Right lobe of liver (tissue), 6 donors: Measurements from ENCODE around the gene LIPJ. TPM values are rescaled to one million over a fixed set of nuclear protein-coding genes. Genes with fewer than 3 reads are reported as not detected.

Source experiments
- ATAC-seq, 4 donors: fragments of 200-7000 bp; cut with Tn5 transposase; one replicate each; pipeline ENCODE4 v1.9.1; 2020; ENCODE audit warnings: mild to moderate bottlenecking in 4 of 4, moderate library complexity in 4 of 4
- DNase-seq, 3 donors: peaks; one replicate each; pipeline ENCODE4 v3.0.0-alpha.2; 2020
- H3K27ac ChIP-seq, 3 donors: fragments of 200-600 bp; one replicate each; pipeline ENCODE4 v1.8.0; 2022
- H3K27me3 ChIP-seq, 2 donors: fragments of 200-600 bp; one replicate each; pipeline ENCODE4 v1.8.0; 2022
- H3K36me3 ChIP-seq, 4 donors: fragments of 200-600 bp; sonication (generic) in 1 of 4; one replicate each; pipeline versions ENCODE4 v1.5.1 to v1.8.0; 2017 to 2022; ENCODE audit warnings: control low read depth in 1 of 4
- H3K4me1 ChIP-seq, 4 donors: fragments of 200-600 bp; sonication (generic) in 1 of 4; one replicate each; pipeline versions ENCODE4 v1.5.1 to v1.8.0; 2017 to 2022; ENCODE audit warnings: control low read depth in 1 of 4
- H3K4me3 ChIP-seq, 3 donors: fragments of 200-600 bp; one replicate each; pipeline ENCODE4 v1.8.0; 2022
- H3K9me3 ChIP-seq, 4 donors: fragments of 200-600 bp; sonication (generic) in 1 of 4; one replicate each; pipeline versions ENCODE4 v1.5.1 to v1.8.0; 2017 to 2022; ENCODE audit warnings: control low read depth in 1 of 4
- CTCF ChIP-seq, 4 donors: fragments of 200-600 bp in 3 of 4; fragments of 450-650 bp in 1 of 4; IDR thresholded peaks; one replicate each; pipeline versions ENCODE4 v1.5.1 to v1.8.0; 2016 to 2022; ENCODE audit warnings: antibody characterized with exemption in 4 of 4, mild to moderate bottlenecking in 2 of 4
- POLR2A ChIP-seq: fragments of 450-650 bp; IDR thresholded peaks from one replicate; pipeline ENCODE4 v1.6.1; 2017; ENCODE audit warnings: antibody characterized with exemption, mild to moderate bottlenecking
- WGBS: methylation state at CpG from one replicate; pipeline ENCODE4 v1.1.6; 2018; ENCODE audit warnings: low coverage, low lambda C conversion rate; ENCODE audit not compliant: insufficient coverage; ENCODE audit errors: missing lambda C conversion rate; 5-methylcytosine and 5-hydroxymethylcytosine counted together
- intact Hi-C, 2 donors: fragments of 100-400 bp; cut with DNase I; formaldehyde crosslinking; loops; one replicate each; pipeline versions ENCODE4 v1.11.2 to v1.14.1; 2022
- total RNA-seq, 6 experiments: library from RNA; depleted of rRNA in 2 of 6; stranded (reverse); fragments of >200 nt in 2 of 6; fragmentation: NEBNext Ultra II Directional in 3 of 6; extraction: Animal tissue kit (Norgen Biotek cat#: 25700) in 3 of 6; gene quantifications; one replicate each; pipeline versions ENCODE4 v1.1.0 to v1.2.4, GENCODE V29; 2016 to 2023
- donor health status: DM: no; HTN: yes; CAD: no.
- donor health status: DM: no; HTN: no; CAD: no.
- donor health status: DM: no; HTN: no; CAD: no.
- donor health status: DM: no; HTN: yes; CAD: no.
- donor health status: DM: no; HTN: yes; CAD: no.

Gene LIPJ
- total RNA-seq, 6 experiments from 2014 or later = 0.06 to 0.42 (median 0.21) TPM

GRCh38 chr10:88582806-88583583 lies 3.6 kb upstream of the LIPJ start, which contains the start of gene RNLS:
Gene RNLS (minus strand): TSS chr10:88583318.
- ATAC-seq (peak; percentile 95 to 98 (median 96)), DNase-seq (peak; percentile 73 to 85 (median 81))
- intact Hi-C loops = no loop called here
- Histone ChIP-seq H3K27ac (peak within 1 kb of the TSS; percentile 76 to 91 (median 84)), H3K9me3 (no peaks in the 10 kb centered on the region), H3K4me3 (peak within 1 kb of the TSS; percentile 47 to 77 (median 73)), H3K36me3 (no peaks in the 10 kb centered on the region), H3K4me1 (no peaks in the 10 kb centered on the region), H3K27me3 (no peaks in the 10 kb centered on the region)
- TF ChIP-seq CTCF (IDR thresholded peaks at IDR 0.05) (peak; percentile 78 to 92 (median 82)), POLR2A (peak; percentile 60)
- 3% methylated on average over 27 of the region's 63 CpGs for WGBS

- H3K4me1 ChIP-seq = no peaks in the 10 kb centered on the region
- ATAC-seq = no peak
- H3K27ac ChIP-seq = peak overlapping the region; percentile 76 to 91 (median 84)
- peak overlapping the region; percentile 47 to 77 (median 73) for H3K4me3 ChIP-seq
- 57% methylated on average over 7 of the region's 7 CpGs for WGBS
- TF ChIP-seq POLR2A (no peak), CTCF (IDR thresholded peaks at IDR 0.05) (no peak)
- no peaks in the 10 kb centered on the region for H3K9me3 ChIP-seq
- H3K27me3 ChIP-seq = no peaks in the 10 kb centered on the region
- no peak for DNase-seq
- no peaks in the 10 kb centered on the region for H3K36me3 ChIP-seq
- intact Hi-C loops = no loop called here
These were observed 3.0 kb upstream of the LIPJ start for GRCh38 chr10:88583584-88583957.

- WGBS = 77% methylated on average over 1 of the region's 1 CpG
- intact Hi-C loops = no loop called here
These were observed 5.8 kb downstream of the LIPJ start for GRCh38 chr10:88592381-88592780.

GRCh38 chr10:88592906-88593305 lies 6.3 kb downstream of the LIPJ start:
- WGBS = 68% methylated on average over 2 of the region's 2 CpGs
- peak in 3 of 4 donors; percentile 22 to 46 (median 43) for ATAC-seq
- DNase-seq = no peak
- Histone ChIP-seq H3K4me3 (no peak overlapping the region), H3K4me1 (no peaks in the 10 kb centered on the region), H3K36me3 (no peaks in the 10 kb centered on the region), H3K9me3 (no peaks in the 10 kb centered on the region), H3K27me3 (no peaks in the 10 kb centered on the region), H3K27ac (no peak overlapping the region)
- TF ChIP-seq CTCF (IDR thresholded peaks at IDR 0.05) (no peak), POLR2A (no peak)
- intact Hi-C loops = no loop called here

More at GRCh38 chr10:88592381-88592780, 5.8 kb downstream of the LIPJ start:
- ATAC-seq (no peak), DNase-seq (no peak)
- Histone ChIP-seq H3K27ac (no peak overlapping the region), H3K4me1 (no peaks in the 10 kb centered on the region), H3K9me3 (no peaks in the 10 kb centered on the region), H3K36me3 (no peaks in the 10 kb centered on the region), H3K27me3 (no peaks in the 10 kb centered on the region), H3K4me3 (no peak overlapping the region)
- TF ChIP-seq CTCF (IDR thresholded peaks at IDR 0.05) (no peak), POLR2A (no peak)
